PFSK-1 (cell line): Measurements from ENCODE around the gene RFC2.

Source experiments
- POLR2AphosphoS5 ChIP-seq: IDR thresholded peaks from 2 replicates; pipeline ENCODE4 v1.6.1; 2012; ENCODE audit warnings: low read depth, mild to moderate bottlenecking, control low read depth, low read length, moderate library complexity
- REST ChIP-seq, 2 experiments: IDR thresholded peaks; 2 replicates each; pipeline versions ENCODE4 v1.6.1 to v1.8.0; 2011 to 2012; ENCODE audit warnings: low read depth in 2 of 2, low read length in 2 of 2, control low read depth in 1 of 2, inconsistent platforms in 1 of 2, mild to moderate bottlenecking in 1 of 2, moderate library complexity in 1 of 2; ENCODE audit not compliant: insufficient read depth in 1 of 2
- SIN3A ChIP-seq: IDR thresholded peaks from 2 replicates; pipeline ENCODE4 v1.6.1; 2012; ENCODE audit warnings: mild to moderate bottlenecking, low read length, moderate library complexity, borderline replicate concordance; ENCODE audit not compliant: insufficient read depth
- TAF1 ChIP-seq: IDR thresholded peaks from 2 replicates; pipeline ENCODE4 v1.6.1; 2012; ENCODE audit warnings: low read length, control low read depth, borderline replicate concordance; ENCODE audit not compliant: insufficient read depth

- TF ChIP-seq POLR2AphosphoS5, result no peak
- TF ChIP-seq REST (IDR thresholded peaks at IDR 0.05; ENCODE audit: insufficient read depth in 1 of 2, low read depth in 2 of 2, low read length in 2 of 2), result no peak
- TF ChIP-seq TAF1, result no peak
- TF ChIP-seq SIN3A, result no peak
Observed at GRCh38 chr7:74215921-74216320, 38.3 kb downstream of the RFC2 start.
